Brain microvascular endothelial cell (primary cell): ENCODE results near the gene DYNLL2.

Experiments
- DNase-seq: peaks from one replicate; pipeline ENCODE4 v3.0.0-alpha.2; 2020
- H3K27ac ChIP-seq: fragments of 250-450 bp; sonication (Bioruptor Pico); 2 replicates; pipeline ENCODE4 v1.5.1; 2020; ENCODE audit warnings: mild to moderate bottlenecking, moderate library complexity
- H3K27me3 ChIP-seq: fragments of 250-450 bp; sonication (Bioruptor Pico); replicated peaks from 2 replicates; pipeline ENCODE4 v1.5.1; 2020; ENCODE audit warnings: mild to moderate bottlenecking
- H3K36me3 ChIP-seq: fragments of 250-450 bp; sonication (Bioruptor Pico); replicated peaks from 2 replicates; pipeline ENCODE4 v1.5.1; 2020; ENCODE audit warnings: mild to moderate bottlenecking
- H3K4me3 ChIP-seq: 2 replicates; pipeline ENCODE4 v1.5.1; 2011; ENCODE audit warnings: low read depth, mild to moderate bottlenecking, control low read depth, low read length, moderate library complexity
- CTCF ChIP-seq: IDR thresholded peaks from 2 replicates; pipeline ENCODE4 v1.5.1; 2011; ENCODE audit warnings: low read depth, mild to moderate bottlenecking, moderate library complexity, low read length, control low read depth, inconsistent platforms; ENCODE audit errors: missing control alignments
- in situ Hi-C: cut with HindIII; loops from 2 replicates; pipeline ENCODE4 v1.10.0; 2017; ENCODE audit warnings: low sequenced_read_pairs, low pct_ligation_motif_present

DYNLL2 gene

GRCh38 chr17:58081646-58082340, 1.4 kb upstream of the DYNLL2 start:
- no peaks in the 10 kb centered on the region for H3K36me3 ChIP-seq
- no peaks in the 10 kb centered on the region for H3K27me3 ChIP-seq
- H3K27ac ChIP-seq: no peak overlapping the region
- no peak for DNase-seq
- TF ChIP-seq CTCF: no peak
- in situ Hi-C loops: no loop called here
- no peak overlapping the region for H3K4me3 ChIP-seq

- no peak overlapping the region for H3K4me3 ChIP-seq
- no peak overlapping the region for H3K27ac ChIP-seq
- in situ Hi-C loops: no loop called here
- no peaks in the 10 kb centered on the region for H3K36me3 ChIP-seq
- no peaks in the 10 kb centered on the region for H3K27me3 ChIP-seq
- TF ChIP-seq CTCF: no peak
- DNase-seq: no peak
These were observed 814 bp upstream of the DYNLL2 start for GRCh38 chr17:58082341-58082869.

GRCh38 chr17:58083491-58084316, 485 bp downstream of the DYNLL2 start:
- Histone ChIP-seq H3K36me3 (peaks cover 8% of the 10 kb centered on the region), H3K4me3 (peak overlapping the region; percentile 82), H3K27ac (peak overlapping the region; percentile 52), H3K27me3 (no peaks in the 10 kb centered on the region)
- in situ Hi-C loops: no loop called here
- peak; percentile 9 for DNase-seq
- TF ChIP-seq CTCF: no peak

GRCh38 chr17:58084317-58084981, 1.2 kb downstream of the DYNLL2 start:
- H3K4me3 ChIP-seq: peak overlapping the region; percentile 82
- peaks cover 12% of the 10 kb centered on the region for H3K36me3 ChIP-seq
- H3K27ac ChIP-seq: no peak overlapping the region
- DNase-seq: no peak
- in situ Hi-C loops: no loop called here
- TF ChIP-seq CTCF: peak; percentile 31
- H3K27me3 ChIP-seq: no peaks in the 10 kb centered on the region

- TF ChIP-seq CTCF: no peak
- DNase-seq: no peak
- Histone ChIP-seq H3K27ac (no peak overlapping the region), H3K4me3 (peak overlapping the region; percentile 82), H3K36me3 (peaks cover 17% of the 10 kb centered on the region), H3K27me3 (no peaks in the 10 kb centered on the region)
- in situ Hi-C loops: no loop called here
These were observed 2.0 kb downstream of the DYNLL2 start for GRCh38 chr17:58085039-58085715.
